Measurements from ENCODE around the gene AMER2. TPM values are rescaled to one million over a fixed set of nuclear protein-coding genes. Genes with fewer than 3 reads are reported as not detected.

AMER2 gene
- total RNA-seq, 1 donor from 2014 or later: 4.1 TPM

DNA sequence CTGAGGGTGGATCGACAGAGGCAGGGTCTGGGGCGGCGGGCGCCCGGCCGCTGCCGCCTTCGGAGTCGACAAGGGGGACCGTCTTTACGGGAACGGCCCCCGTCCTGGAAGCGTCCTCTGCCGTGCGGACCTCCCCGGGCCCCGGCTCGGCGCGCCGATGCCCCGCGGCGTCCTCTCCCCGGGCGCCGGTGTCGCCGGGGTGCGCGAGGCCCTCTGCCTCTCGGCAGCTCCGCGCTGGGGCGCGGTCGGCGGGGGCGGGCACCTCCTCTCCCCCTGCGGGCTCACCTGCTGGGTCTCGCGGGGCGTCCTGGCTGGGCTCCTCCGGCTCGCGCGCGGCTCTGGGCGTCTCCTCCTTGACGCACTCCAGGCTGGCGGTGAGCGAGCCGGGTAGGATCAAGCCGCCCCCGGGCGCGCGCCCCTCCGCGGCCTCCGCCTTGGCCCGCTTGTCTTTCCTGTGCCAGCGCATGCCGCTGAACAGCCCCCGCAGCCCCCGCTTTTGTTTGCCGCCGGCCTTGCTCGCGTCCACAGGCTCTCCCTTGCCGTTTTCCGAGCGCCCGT is 1.5 kb downstream of the AMER2 start:
- peak; percentile 25 for DNase-seq (ENCODE audit: low read depth, low spot score)
- no peak overlapping the region for H3K27ac Mint-ChIP-seq (ENCODE audit: unreplicated experiment)
- no peaks in the 10 kb centered on the region for H3K9me3 Mint-ChIP-seq
- H3K4me3 Mint-ChIP-seq: peak overlapping the region; percentile 88
- H3K36me3 Mint-ChIP-seq (ENCODE audit: low read depth): peaks cover 5% of the 10 kb centered on the region
- H3K27me3 Mint-ChIP-seq (ENCODE audit: low read depth): peaks cover 74% of the 10 kb centered on the region
- TF ChIP-seq, protein P1, sequence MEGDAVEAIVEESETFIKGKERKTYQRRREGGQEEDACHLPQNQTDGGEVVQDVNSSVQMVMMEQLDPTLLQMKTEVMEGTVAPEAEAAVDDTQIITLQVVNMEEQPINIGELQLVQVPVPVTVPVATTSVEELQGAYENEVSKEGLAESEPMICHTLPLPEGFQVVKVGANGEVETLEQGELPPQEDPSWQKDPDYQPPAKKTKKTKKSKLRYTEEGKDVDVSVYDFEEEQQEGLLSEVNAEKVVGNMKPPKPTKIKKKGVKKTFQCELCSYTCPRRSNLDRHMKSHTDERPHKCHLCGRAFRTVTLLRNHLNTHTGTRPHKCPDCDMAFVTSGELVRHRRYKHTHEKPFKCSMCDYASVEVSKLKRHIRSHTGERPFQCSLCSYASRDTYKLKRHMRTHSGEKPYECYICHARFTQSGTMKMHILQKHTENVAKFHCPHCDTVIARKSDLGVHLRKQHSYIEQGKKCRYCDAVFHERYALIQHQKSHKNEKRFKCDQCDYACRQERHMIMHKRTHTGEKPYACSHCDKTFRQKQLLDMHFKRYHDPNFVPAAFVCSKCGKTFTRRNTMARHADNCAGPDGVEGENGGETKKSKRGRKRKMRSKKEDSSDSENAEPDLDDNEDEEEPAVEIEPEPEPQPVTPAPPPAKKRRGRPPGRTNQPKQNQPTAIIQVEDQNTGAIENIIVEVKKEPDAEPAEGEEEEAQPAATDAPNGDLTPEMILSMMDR (conservative IDR thresholded peaks at IDR 0.05): no peak
- H3K4me1 Mint-ChIP-seq: peaks cover 31% of the 10 kb centered on the region

DNA sequence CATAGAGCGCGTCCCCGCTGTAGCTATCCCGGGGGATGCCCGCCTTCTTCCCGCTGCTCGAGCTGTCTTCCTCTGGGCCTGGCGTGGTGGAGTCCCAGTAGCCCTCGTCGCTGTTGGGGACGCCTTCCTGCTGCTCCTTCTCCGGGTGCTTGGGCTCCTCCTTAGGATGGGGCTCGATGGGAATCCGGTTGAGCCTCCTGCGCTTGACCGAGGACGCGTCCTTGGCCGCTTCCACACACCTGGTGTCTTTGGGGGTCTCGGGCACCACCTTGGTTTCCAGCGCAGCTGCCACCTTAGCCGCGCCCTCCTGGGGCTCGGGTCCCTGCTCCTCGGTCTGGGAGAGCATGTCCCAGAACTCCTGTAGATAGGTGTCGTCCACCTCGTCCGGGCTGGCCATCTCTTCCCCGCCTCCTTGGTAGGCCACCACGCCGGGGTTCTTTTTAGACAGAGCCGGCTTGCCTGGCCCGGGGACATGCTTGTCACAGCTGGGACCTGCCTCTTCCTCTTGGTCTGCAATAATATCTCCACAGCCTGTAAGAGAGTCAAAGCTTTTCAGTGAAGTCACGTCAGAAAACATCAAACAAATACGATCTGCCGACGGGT is 2.0 kb downstream of the AMER2 start:
- Mint-ChIP-seq H3K27me3 (ENCODE audit: low read depth) (peaks cover 74% of the 10 kb centered on the region), H3K36me3 (ENCODE audit: low read depth) (peaks cover 5% of the 10 kb centered on the region), H3K9me3 (no peaks in the 10 kb centered on the region), H3K4me1 (peaks cover 36% of the 10 kb centered on the region), H3K27ac (ENCODE audit: unreplicated experiment) (no peak overlapping the region), H3K4me3 (peak overlapping the region; percentile 88)
- no peak for DNase-seq (ENCODE audit: low read depth, low spot score)
- TF ChIP-seq, protein P1 (conservative IDR thresholded peaks at IDR 0.05): no peak

DNA sequence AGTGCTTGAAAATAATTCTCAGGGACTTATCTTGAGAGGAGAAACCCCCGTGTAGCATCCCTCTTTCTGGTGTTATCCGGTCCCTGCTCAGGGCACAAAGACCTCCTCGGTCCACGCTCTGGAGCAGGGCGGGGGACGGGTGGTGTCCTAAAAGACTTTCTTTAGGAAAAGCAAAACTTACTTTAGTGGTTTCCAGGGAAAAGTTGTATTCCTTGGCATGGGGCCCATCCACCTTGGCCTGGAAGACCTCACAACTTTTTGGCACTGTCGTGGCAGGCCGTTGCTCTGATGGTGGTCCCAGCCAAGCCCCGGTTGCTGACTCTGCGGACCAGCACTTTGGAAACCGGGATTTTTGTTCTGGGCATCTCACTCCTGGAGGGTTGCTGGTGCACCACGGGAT is 2.7 kb downstream of the AMER2 start:
- Mint-ChIP-seq H3K27me3 (ENCODE audit: low read depth) (peaks cover 70% of the 10 kb centered on the region), H3K27ac (ENCODE audit: unreplicated experiment) (no peak overlapping the region), H3K36me3 (ENCODE audit: low read depth) (peaks cover 5% of the 10 kb centered on the region), H3K4me1 (peaks cover 36% of the 10 kb centered on the region), H3K4me3 (peak overlapping the region; percentile 88), H3K9me3 (no peaks in the 10 kb centered on the region)
- DNase-seq (ENCODE audit: low read depth, low spot score): no peak
- TF ChIP-seq, protein P1 (conservative IDR thresholded peaks at IDR 0.05): no peak

DNA sequence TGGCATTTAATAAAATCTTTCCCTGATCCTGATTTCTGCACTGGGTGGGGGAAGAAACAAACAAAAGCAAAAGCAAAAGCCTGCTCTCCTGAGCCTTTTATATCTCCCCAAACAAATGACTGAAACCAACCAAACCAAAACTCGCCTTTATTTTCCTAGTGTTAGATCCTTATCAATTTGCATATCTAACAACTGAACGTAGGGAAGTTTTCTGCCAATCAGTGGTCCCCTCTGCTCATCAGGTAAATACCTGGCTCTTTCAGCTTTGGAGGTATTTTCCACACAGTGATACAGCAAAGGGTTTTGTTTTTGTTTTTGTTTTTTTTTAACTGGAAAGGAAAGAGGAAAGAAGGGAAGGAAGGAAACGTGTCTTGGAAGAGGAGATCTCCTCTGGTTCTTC is 3.3 kb downstream of the AMER2 start:
- peaks cover 5% of the 10 kb centered on the region for H3K36me3 Mint-ChIP-seq (ENCODE audit: low read depth)
- TF ChIP-seq, protein P1 (conservative IDR thresholded peaks at IDR 0.05): no peak
- no peak overlapping the region for H3K27ac Mint-ChIP-seq (ENCODE audit: unreplicated experiment)
- H3K27me3 Mint-ChIP-seq (ENCODE audit: low read depth): peaks cover 64% of the 10 kb centered on the region
- peaks cover 30% of the 10 kb centered on the region for H3K4me1 Mint-ChIP-seq
- no peaks in the 10 kb centered on the region for H3K9me3 Mint-ChIP-seq
- peak overlapping the region; percentile 88 for H3K4me3 Mint-ChIP-seq
- no peak for DNase-seq (ENCODE audit: low read depth, low spot score)

DNA sequence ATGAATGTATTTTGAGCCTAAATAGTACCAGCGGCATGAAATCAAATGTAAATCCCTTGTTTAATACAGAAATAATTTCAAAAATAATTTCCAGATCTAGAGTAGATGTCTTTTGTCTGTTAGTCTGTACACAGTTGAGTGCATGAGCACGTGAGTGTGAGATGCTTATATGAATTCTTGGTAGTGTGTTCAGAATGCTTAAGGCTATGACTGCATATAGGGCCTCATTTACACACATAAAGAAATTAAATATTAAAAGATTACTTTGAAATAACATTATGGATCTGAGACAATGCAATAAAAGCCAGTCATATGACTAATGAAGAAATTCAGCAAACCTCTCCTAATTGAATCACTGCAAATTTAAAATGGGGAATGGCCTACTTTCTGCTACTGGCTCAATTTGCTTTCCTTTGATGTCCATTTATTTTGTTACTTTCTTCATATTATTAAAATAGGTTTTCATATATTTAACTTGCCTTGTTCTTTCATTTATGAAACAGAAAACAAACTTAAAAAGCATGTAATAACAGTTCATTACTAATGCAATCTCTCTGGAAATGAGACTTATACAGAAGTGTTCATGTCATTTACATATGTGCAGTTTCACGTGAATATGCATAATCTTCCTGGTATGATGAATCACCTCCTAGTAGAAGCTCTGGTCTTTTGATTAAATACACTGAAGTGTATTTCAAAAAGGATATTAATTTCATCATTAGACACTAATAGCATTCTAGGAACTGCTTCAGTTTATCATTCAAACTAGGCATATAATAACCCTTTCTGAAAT is 4.5 kb downstream of the AMER2 start:
- TF ChIP-seq, protein P1 (conservative IDR thresholded peaks at IDR 0.05): no peak
- H3K36me3 Mint-ChIP-seq (ENCODE audit: low read depth): peaks cover 5% of the 10 kb centered on the region
- no peak overlapping the region for H3K27ac Mint-ChIP-seq (ENCODE audit: unreplicated experiment)
- peaks cover 53% of the 10 kb centered on the region for H3K27me3 Mint-ChIP-seq (ENCODE audit: low read depth)
- no peak overlapping the region for H3K4me3 Mint-ChIP-seq
- no peaks in the 10 kb centered on the region for H3K9me3 Mint-ChIP-seq
- no peak for DNase-seq (ENCODE audit: low read depth, low spot score)
- peaks cover 20% of the 10 kb centered on the region for H3K4me1 Mint-ChIP-seq
